KG1 (cell line): ENCODE measurements around the gene SKIDA1.

ENCODE experiments used
- DNase-seq: peaks from one replicate; lab custom pipeline; 2025; lab: John Stamatoyannopoulos, UW

SKIDA1 gene

DNA sequence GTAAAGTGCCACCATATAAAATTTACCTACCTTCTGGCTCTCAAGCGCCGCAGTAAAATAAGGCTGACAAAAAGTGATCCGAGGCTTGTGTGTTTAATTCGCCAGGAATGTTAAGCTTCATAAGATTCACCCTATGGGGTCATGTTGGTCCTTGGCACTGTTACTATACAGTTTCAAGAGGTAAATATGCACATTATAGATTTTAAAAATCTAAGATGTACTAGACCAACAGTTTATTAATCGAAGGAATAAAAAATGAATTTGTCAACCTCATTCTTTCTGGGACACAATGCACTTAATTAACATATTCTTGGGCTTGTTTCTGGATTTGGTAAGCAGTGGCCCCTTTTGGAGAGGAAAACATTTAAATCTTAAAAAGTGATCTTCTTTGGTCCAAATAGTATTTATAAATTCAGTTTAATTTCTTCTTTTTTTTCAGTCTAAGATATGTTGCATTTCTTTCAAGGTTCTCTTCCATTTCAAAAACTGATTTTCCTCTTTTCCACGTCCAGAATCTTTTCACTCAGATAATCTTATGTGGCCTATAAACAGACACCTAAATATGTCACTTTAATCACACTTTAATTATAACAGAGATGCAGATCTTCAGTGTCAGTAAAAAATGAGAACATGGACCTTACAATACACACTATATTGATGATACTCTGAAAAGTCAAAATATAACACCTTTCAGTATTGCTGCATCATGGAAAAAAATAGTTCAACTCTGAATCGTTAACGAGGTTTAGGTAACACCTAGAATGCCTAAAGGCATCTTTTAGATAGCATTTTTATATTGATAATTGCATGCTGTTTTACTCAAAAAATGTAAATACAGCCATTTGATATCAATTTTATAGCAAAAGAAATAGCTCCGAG is 3.8 kb upstream of the SKIDA1 start:
- peak; percentile 16 for DNase-seq

DNA sequence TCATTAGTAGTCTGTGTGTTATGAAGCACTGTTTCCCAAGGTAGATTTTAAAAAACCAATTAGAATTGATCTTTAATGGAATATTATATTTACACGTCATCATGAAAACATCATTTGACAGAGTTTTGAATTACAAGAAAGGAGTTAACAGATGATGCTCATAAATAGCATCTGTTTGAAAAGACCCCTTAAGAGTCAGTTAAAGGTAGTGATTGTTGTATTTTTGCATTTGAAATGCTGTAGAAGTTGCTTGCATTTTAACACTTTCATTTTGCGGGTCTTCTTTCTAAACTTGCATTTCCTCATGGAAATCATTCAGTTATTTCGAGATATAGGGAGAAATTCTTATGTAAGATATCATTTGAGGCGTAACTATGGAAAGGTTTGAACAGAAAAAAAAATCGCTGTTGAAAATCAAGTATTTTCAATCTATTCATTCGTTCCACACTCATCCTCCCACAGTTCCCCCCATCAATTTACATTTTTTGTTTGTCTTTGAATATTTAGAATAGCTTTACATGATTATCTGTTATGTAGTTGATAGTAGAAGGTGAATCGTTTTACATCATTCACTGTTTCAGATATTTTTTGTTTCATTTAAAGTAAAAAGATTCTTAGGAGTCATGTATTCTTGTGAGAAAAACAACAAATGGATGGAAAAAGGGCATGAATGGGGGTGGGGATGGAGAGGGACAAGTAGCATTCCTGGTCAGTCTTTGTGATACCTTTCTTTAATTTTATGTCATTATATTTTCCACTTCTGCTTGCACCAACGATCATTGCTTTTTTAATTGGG is 3.0 kb upstream of the SKIDA1 start:
- DNase-seq = peak; percentile 64

DNA sequence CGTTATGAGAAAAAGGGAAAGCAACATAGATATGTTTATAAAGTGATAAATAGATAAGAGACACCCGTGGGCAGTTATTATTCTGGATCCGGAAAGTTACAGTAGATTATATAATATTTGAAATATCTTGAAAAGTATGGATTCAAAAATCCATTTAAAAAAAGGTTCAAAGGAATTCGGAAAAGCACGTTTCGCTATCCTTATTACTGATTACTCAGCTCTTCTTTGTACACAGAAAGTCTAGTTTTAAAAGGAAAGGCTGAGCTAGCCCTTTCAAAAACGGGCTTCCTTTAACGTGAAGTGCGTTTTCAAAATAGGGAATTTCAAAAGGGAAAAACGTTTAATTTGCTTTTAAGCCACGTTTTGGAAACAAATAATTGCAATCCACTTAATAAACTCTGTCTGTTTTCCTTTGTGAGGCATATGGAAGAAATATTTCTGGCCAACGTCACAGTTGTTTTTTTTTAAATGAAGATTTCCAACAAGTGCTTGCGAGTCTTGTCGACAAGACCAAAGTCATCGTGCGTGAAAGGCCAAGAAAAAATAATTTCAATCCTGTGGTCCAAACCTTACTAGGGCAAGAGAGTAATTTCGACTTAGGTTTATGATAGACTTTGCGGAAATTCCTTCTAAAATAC is 2.2 kb upstream of the SKIDA1 start:
- peak; percentile 59 for DNase-seq

DNA sequence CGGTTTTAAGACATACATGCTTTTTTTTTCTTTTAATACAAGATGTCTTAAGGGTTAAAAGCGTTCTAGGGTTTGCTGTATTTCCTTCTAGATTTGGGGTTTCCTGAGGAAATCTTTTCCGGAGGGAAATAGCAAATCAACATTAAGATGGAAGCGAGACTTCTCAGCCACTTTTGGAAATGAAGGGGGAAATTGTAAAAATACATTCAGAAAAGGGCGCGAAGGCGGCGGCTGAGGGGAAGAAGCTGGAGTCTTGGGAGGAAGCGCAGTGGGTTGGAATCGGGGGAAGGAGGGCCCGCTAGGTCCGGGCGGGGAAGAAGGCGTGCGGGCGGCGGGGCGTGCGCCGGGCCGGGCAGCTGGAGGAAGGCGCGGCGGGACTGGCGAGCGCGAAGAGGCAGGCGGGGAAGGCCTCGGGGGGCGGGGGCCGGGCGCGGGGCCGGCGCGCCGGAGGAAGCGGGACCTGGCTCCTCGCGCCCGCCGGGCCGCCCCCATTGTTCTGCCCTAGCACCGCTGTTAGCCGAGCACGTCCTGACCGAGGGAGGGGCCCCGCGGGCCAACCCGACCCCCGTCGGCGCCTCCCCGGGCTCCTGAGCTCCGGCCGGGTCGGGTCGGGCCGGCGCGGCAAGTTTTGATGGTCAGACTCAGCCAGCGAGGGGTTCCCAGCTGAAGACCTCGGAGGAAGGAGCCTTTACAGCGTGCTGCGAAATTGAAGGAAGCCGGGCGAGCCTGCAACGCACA is 1.5 kb upstream of the SKIDA1 start:
- peak; percentile 60 for DNase-seq

DNA sequence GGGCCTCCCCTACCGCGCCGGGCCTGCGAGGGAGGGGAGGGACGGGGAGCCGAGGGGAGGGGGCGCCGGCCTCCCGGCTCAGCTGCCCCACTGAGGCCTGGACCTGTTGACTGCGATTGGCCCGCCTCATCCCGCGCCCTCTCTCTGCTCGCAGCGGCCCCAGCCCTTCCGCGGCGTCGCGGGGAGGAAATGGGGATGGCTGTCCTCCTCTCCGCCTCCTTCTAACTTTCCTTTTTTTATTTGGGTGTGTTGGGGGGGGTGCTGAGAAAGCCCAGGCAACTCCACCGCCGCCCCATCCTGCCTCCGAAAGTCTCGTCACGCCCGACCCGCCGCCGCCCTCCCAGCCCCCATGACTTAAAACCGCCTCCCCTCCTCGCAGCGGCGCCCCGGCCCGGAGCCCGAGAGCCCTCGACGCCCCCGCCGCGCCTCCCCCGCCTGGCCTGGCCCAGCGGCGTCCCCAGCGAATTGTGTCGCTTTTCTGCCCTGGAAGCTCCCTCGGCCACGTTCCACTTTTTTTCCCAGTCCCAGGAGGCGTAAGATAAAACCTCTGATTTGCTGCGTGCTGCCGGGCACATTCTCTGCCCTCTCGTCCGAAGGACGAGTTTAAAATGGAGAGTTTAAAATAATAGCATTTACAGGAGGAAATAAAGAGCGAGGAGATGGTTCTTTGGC is 842 bp upstream of the SKIDA1 start:
- peak; percentile 60 for DNase-seq

DNA sequence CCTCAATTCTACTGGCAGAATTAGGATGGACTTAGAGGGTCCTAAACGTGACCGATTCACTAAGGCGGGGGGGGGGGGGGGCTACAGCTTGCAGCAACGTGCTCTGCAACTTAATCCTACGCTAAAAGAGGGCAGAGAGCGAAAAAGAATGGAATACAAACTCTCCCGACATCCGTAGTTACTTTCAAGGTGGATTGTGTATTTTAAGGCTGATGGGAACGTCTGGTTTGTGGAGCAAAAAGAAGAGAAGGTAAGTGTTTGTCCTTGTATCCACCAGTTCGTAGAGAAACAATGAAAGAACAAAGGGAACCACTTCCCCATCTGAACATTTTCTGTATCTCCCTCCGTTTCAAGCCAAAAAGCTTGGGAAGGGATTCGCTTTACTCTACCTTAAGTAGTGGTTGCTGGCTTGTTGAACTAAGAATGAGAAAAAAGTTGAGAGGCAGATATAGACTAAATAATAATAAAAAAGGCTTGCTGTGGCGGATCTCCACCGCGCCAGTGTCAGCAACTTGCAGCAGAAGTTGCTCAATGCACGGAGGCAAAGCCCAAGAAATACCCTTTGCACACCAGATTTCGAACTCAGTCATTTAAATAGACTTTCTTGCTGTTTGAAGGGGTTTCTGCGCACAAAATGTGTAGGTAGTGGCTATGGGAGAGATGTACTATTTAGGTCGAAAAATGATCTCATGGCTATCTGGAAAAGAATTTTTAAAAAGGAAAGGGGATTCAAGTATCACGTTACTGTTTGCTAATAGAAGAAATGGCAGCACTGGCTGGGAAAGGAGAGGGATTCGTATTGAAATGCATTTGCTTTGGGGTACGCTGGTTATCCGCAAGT is 736 bp downstream of the SKIDA1 start:
- peak; percentile 47 for DNase-seq

DNA sequence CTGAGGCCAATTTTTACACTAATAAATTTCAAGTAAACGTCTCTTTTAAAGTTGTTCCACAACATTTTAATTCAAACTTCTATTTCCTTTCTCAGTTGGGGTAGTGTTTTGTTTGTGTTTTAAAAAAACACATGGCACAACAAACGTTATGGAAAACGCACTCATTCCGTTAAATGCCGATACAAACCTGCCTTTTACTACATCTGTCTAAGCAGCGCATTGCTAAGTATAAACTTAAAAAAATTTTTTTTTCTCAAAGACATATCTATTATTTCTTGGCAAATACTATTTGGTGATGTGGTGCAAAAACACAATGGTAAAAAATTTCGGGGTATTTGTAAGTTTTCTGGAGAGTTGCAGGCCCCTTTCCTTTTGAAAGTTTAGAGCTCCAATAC is 1.4 kb downstream of the SKIDA1 start:
- DNase-seq = no peak

DNA sequence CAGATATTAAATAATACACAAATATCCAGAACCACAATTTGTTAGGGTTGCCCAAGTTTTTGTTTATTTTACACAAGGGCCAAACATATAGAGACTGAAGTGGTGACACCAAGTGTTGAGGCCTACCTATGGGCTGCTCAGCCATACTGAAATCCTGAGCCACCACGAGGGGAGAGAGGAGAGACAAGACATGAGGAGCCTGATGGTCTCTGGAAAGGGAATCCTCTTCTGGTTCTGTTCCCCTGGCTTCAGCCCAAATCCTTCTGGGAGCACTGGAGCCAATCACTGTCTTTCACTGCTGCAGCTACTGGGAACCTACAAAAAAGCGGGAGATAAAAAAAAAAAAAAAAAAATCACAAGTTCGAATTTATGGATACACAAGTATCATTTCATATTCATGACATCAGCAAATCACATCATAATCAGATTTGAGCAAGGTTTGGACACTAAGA is 1.9 kb downstream of the SKIDA1 start:
- no peak for DNase-seq

DNA sequence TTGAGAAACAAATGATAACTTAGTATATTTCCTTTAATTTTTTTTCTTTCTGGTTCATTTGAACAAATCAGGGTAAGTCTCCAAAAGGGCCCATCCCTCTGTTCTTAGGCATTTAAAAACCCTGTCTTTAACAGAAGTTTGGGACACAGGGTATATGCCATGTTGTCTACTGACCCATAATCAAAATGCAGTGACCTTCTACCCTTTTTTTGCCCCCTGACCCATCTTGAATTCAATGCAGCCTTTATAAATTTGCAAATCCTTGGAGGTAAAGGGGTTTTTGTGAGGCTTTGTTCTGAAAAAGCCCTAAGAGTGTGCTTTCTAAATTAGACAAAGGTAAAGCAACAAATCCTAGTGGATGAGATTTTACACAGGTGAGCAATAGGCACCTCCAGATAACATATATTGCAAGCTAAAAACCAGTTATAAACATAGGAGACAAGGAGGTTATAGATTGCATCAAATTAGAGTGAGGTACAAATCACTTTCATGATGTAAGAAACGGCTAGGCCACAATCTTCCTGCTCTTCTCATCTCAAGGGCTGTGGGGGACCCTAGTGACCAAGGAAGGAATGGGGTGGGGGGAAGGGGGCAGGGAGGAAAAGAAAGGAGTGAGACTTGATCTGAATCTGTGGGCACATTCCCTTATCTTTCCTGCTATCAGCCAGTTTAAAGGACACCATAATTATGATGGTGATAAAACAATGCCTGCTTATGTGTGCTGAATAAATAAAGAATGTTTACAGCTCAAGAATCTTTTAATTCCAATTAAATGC is 2.7 kb downstream of the SKIDA1 start:
- no peak for DNase-seq

DNA sequence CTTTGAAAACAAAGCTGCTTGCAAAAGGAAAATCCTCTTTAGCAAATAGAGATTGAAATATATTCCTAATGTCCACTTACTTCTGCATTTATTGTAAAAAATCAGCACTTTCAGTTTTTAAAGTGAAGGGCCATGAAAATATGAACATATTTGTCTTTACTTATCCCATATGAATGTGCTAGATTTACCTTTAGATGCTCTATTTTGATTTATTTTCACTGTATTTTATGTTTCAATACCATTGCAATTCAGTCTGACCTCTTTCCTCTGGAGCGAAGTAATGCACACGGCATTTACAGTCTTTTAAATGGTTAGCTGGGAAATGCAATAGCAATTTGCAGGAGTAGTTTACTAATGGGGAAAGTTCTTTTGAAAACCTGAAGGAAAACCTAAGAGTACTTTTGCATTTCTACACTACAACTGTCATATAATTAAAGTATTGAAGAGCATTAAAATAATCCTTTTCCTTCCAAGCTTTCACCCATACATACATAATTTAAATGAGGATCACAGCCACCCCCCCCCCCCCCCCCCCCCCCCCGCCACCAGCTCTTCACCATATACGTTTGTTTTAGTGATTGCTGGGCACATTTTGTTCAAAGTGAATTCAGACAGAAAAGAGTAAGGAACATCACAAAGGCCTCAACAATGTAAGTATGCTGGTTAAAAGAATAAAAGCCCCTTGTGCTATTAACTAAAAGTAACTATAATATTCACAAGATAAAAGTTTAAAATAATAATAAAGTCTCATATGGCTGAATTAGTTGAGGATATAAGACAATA is 3.5 kb downstream of the SKIDA1 start:
- DNase-seq = no peak

DNA sequence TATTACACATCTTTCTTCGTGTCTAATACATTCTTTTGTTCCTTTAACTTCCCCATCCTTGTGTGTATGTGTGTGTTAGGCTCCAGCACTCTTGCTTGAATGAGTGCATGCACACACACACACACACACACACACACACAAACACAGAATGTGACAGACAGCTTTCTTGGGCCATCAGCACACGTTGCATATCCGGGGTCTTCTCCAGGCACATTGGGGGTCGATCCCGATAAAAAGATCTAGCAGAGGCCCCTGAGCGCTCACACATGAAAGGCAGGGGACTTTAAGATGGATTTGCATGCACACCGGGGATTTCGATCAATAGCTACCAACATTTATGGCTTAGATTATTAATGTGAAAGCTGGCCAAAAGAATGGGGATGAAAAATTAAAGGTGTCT is 4.5 kb downstream of the SKIDA1 start:
- no peak for DNase-seq

GRCh38 chr10:21520509-21520908 is 5.0 kb downstream of the SKIDA1 start:
- no peak for DNase-seq

DNA sequence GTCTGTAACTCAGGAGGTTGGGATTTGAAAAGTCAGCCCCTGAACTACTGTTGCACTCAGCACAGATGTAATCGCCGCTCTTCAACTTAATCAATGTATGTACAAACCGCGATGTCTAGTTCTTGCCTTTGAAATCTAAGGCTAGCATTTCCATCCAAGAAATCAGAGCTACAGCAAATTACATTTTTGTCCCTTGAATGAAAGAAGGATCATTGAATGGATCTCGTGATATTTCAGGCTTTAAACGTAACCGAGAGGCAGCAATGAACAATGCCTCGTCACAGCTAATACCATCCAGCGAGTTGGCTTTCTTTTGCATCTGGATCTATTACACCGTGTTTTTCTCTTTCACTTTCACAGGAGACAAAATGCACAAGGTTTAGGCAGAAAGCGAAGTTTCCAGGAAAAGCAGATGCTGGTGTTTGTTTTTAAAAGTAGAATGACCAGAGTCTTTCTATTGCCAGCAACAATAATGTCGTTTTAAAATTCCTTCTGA is 5.5 kb downstream of the SKIDA1 start:
- DNase-seq = peak; percentile 26

- no peak for DNase-seq
Observed at GRCh38 chr10:21519397-21519933, 6.0 kb downstream of the SKIDA1 start.

- DNase-seq = no peak
Observed at GRCh38 chr10:21518641-21519396, 6.7 kb downstream of the SKIDA1 start.

DNA sequence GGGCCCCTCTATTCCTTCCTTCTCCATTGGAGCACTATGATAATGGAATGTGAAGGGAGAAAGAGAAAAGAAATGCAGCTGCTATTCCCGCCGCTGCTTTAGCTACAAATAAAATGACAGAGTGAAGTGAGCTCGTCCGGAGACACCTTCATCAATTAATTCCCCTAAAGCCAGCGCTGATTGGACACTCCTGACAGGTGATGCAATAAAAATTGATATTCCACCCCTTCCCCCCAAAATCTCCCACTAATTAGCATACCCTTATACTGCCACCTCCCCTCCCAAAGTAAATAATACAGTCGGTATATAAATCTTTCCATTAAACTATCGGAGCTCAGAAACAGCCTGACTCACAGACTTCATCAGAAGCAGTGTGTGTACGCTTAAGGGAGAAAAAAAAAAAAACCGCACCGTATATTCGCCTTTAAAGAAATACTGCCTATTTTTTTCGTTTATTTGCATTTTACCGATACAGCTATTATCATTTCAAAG is 7.3 kb downstream of the SKIDA1 start:
- peak; percentile 15 for DNase-seq
